A673 (cell line): ENCODE data around the gene SDE2.

ENCODE experiments used
- EZH2 ChIP-seq: fragments of 200-600 bp; sonication (generic); IDR thresholded peaks from 2 replicates; pipeline ENCODE4 v1.6.1; 2017; ENCODE audit warnings: borderline replicate concordance, low read depth, mild to moderate bottlenecking, mixed read lengths, antibody characterized with exemption, low read length; ENCODE audit not compliant: poor library complexity, severe bottlenecking
- TF ChIP-seq, protein P1 (sequence below): fragments of 300-800, 200-600 bp; sonication (generic); conservative IDR thresholded peaks from 2 replicates; pipeline ENCODE4 v1.5.1; 2017; ENCODE audit warnings: low read depth, mild to moderate bottlenecking, antibody characterized with exemption, low read length, moderate library complexity, mixed read lengths

DNA sequence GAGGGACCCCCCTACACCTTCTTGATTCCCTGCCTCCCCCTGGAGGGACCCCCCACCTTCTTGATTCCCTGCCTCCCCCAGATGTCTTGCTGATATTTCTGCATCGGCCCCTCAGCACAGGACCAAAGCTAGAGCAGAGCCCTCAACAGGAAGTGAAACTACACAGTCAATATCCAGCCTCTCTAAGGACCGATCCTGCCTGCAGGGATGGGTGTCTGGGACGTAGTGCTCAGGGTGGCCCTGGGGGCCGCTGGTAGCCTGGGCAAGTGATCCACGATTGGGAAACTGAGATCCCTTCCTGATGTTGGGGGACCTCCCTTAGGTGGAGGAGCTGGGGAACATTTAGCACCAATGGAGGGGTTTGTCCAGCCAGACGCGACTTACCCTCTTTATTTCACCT is 54.2 kb downstream of the SDE2 start:
- TF ChIP-seq EZH2, result no peak
- TF ChIP-seq, protein P1, sequence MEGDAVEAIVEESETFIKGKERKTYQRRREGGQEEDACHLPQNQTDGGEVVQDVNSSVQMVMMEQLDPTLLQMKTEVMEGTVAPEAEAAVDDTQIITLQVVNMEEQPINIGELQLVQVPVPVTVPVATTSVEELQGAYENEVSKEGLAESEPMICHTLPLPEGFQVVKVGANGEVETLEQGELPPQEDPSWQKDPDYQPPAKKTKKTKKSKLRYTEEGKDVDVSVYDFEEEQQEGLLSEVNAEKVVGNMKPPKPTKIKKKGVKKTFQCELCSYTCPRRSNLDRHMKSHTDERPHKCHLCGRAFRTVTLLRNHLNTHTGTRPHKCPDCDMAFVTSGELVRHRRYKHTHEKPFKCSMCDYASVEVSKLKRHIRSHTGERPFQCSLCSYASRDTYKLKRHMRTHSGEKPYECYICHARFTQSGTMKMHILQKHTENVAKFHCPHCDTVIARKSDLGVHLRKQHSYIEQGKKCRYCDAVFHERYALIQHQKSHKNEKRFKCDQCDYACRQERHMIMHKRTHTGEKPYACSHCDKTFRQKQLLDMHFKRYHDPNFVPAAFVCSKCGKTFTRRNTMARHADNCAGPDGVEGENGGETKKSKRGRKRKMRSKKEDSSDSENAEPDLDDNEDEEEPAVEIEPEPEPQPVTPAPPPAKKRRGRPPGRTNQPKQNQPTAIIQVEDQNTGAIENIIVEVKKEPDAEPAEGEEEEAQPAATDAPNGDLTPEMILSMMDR, result no peak
